ENCODE data around the gene C10orf71. TPM values are rescaled to one million over a fixed set of nuclear protein-coding genes. Genes with fewer than 3 reads are reported as not detected.

C10orf71 gene
- total and polyA plus RNA-seq, 2 donors (not counting 1 experiment from before 2014, with no cell fraction given), result not detected

DNA sequence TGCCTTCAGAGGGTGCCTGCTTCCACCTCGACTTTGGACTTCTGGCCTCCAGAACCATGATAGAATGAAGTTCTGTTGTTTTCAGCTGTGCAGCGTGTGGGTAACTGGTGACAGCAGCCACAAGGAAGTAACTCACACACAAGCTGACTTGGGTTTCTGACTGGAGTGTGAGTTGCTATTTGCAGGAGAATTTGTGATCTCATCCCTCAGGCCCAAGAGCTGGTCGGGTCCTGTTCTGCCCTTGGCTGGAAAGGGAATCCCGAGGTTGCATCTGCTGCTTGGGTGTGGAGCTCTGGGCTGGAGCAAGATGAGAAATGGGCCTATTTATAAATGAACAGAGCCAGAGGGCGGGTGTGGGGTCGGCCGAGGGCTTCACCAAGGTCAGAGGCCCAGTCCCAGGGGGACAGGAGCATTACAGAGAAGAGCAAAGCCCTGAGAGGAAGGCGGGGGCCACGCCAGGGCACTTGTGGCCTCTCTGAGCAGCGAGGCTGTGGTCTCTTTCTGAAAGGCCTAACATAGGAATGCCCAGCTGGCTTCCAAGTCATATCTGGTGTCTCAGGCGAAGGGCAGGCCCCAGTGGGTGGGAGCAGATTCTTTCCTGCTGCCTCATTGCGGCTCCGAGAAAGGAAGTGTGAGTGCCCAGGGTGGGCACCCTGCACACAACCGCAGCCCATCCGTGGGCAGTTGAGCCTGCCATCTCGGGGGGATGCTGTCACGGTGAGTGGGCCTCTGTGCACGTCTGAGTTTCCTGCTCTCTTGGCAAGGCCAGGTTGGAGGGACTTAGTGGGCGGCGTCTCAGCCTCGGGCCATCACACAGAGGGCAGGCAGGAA is 26.5 kb upstream of the C10orf71 start:
- H3K4me3 Mint-ChIP-seq, result peak overlapping the region; percentile 35
- Histone ChIP-seq H3K4me3 (ENCODE audit: control extremely low read depth in 1 of 5, extremely low read depth in 1 of 5, insufficient read depth in 1 of 5, low read depth in 2 of 5, low read length in 4 of 5) (no peak overlapping the region), H4K20me1 (ENCODE audit: control insufficient read depth, insufficient read depth, low read length, poor library complexity, severe bottlenecking) (no peaks in the 10 kb centered on the region), H3K27me3 (replicated peaks in 1 of 4; ENCODE audit: control extremely low read depth in 1 of 4, control insufficient read depth in 3 of 4, insufficient read depth in 4 of 4, low read length in 3 of 4) (peaks cover 0 to 3% (median 0%) of the 10 kb centered on the region in 4 experiments), H3K79me2 (ENCODE audit: control insufficient read depth, insufficient read depth, low read length) (no peaks in the 10 kb centered on the region), H3K27ac (ENCODE audit: low read length in 2 of 2) (peak overlapping the region in 1 of 2 donors; percentile 36), H3K36me3 (replicated peaks in 1 of 2; ENCODE audit: control extremely low read depth in 1 of 2, control insufficient read depth in 1 of 2, extremely low read depth in 1 of 2, insufficient read depth in 2 of 2, low read length in 1 of 2) (no peaks in the 10 kb centered on the region), H2AFZ (ENCODE audit: insufficient read depth, low read depth, low read length, poor library complexity, severe bottlenecking) (peak overlapping the region; percentile 57), H3K4me1 (ENCODE audit: control insufficient read depth in 2 of 2, insufficient read depth in 2 of 2, low read length in 2 of 2) (peaks cover 16% of the 10 kb centered on the region in 2 donors), H3K9me3 (ENCODE audit: control extremely low read depth in 1 of 3, control insufficient read depth in 2 of 3, insufficient read depth in 1 of 3, low read length in 2 of 3) (peaks cover 0 to 2% (median 0%) of the 10 kb centered on the region in 3 donors), H3K9ac (ENCODE audit: low read length) (no peak overlapping the region), H3K4me2 (replicated peaks; ENCODE audit: low read depth, low read length, poor library complexity, severe bottlenecking) (peak overlapping the region; percentile 61)
- no peaks in the 10 kb centered on the region for H3K27me3 Mint-ChIP-seq
- ATAC-seq (ENCODE audit: low read depth), result peak; percentile 21
- ChIA-PET CTCF (no interaction called here), POLR2A (no interaction called here)
- H3K9me3 Mint-ChIP-seq (ENCODE audit: insufficient read depth), result no peaks in the 10 kb centered on the region
- intact Hi-C loops (cut with micrococcal nuclease), result no loop called here
- no peak for TF ChIP-seq EZH2 (IDR thresholded peaks at IDR 0.05; ENCODE audit: borderline replicate concordance, insufficient read depth, low read depth, low read length, poor library complexity, severe bottlenecking)
- TF ChIP-seq, protein P1, sequence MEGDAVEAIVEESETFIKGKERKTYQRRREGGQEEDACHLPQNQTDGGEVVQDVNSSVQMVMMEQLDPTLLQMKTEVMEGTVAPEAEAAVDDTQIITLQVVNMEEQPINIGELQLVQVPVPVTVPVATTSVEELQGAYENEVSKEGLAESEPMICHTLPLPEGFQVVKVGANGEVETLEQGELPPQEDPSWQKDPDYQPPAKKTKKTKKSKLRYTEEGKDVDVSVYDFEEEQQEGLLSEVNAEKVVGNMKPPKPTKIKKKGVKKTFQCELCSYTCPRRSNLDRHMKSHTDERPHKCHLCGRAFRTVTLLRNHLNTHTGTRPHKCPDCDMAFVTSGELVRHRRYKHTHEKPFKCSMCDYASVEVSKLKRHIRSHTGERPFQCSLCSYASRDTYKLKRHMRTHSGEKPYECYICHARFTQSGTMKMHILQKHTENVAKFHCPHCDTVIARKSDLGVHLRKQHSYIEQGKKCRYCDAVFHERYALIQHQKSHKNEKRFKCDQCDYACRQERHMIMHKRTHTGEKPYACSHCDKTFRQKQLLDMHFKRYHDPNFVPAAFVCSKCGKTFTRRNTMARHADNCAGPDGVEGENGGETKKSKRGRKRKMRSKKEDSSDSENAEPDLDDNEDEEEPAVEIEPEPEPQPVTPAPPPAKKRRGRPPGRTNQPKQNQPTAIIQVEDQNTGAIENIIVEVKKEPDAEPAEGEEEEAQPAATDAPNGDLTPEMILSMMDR (IDR thresholded peaks at IDR 0.05), result no peak
- H3K27ac Mint-ChIP-seq, result peak overlapping the region; percentile 53
- 13% methylated on average over 20 of the region's 21 CpGs for WGBS (ENCODE audit: insufficient coverage)
- H3K4me1 Mint-ChIP-seq, result peaks cover 20% of the 10 kb centered on the region
- DNase-seq, result peak; percentile 17

DNA sequence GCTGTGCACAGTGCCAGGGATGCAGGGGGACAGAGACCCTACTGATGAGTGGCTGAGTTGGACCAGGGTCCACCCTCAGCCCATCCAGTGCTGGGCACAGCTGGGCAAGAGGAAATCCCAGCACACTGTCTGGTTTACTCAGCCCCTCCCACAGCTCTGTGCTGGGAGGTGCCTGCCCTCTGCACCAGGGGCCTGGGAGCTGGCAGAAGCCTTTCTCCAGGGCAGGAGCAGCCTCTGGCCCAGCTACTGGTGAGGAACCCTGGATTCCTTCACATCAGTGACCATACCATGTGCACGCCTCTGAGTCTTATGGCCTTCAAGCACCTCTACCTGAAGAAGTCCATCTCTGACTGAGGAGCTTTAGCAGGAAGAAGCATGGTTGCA is 25.9 kb upstream of the C10orf71 start:
- peaks cover 20% of the 10 kb centered on the region for H3K4me1 Mint-ChIP-seq
- DNase-seq (no peak), ATAC-seq (ENCODE audit: low read depth) (peak; percentile 21)
- H3K27ac Mint-ChIP-seq, result no peak overlapping the region
- peaks cover 0 to 2% (median 0%) of the 10 kb centered on the region in 3 donors for H3K9me3 ChIP-seq (ENCODE audit: control extremely low read depth in 1 of 3, control insufficient read depth in 2 of 3, insufficient read depth in 1 of 3, low read length in 2 of 3)
- intact Hi-C loops (cut with micrococcal nuclease), result no loop called here
- peaks cover 16% of the 10 kb centered on the region in 2 donors for H3K4me1 ChIP-seq (ENCODE audit: control insufficient read depth in 2 of 2, insufficient read depth in 2 of 2, low read length in 2 of 2)
- POLR2A ChIA-PET, result no interaction called here
- TF ChIP-seq, protein P1 (IDR thresholded peaks at IDR 0.05), result no peak
- no peak for TF ChIP-seq EZH2 (IDR thresholded peaks at IDR 0.05; ENCODE audit: borderline replicate concordance, insufficient read depth, low read depth, low read length, poor library complexity, severe bottlenecking)
- H3K27ac ChIP-seq (ENCODE audit: low read length in 2 of 2), result peak overlapping the region in 1 of 2 donors; percentile 36
- 76% methylated on average over 1 of the region's 1 CpG for WGBS (ENCODE audit: insufficient coverage)
- no peaks in the 10 kb centered on the region for H3K36me3 ChIP-seq (replicated peaks in 1 of 2; ENCODE audit: control extremely low read depth in 1 of 2, control insufficient read depth in 1 of 2, extremely low read depth in 1 of 2, insufficient read depth in 2 of 2, low read length in 1 of 2)
- H4K20me1 ChIP-seq (ENCODE audit: control insufficient read depth, insufficient read depth, low read length, poor library complexity, severe bottlenecking), result no peaks in the 10 kb centered on the region
- H3K4me3 ChIP-seq (ENCODE audit: control extremely low read depth in 1 of 5, extremely low read depth in 1 of 5, insufficient read depth in 1 of 5, low read depth in 2 of 5, low read length in 4 of 5), result no peak overlapping the region
- H3K4me3 Mint-ChIP-seq, result peak overlapping the region; percentile 35
- H3K27me3 Mint-ChIP-seq, result no peaks in the 10 kb centered on the region
- no peak overlapping the region for H3K9ac ChIP-seq (ENCODE audit: low read length)
- no peaks in the 10 kb centered on the region for H3K9me3 Mint-ChIP-seq (ENCODE audit: insufficient read depth)
- CTCF ChIA-PET, result no interaction called here
- H2AFZ ChIP-seq (ENCODE audit: insufficient read depth, low read depth, low read length, poor library complexity, severe bottlenecking), result peak overlapping the region; percentile 57
- no peaks in the 10 kb centered on the region for H3K79me2 ChIP-seq (ENCODE audit: control insufficient read depth, insufficient read depth, low read length)
- H3K4me2 ChIP-seq (replicated peaks; ENCODE audit: low read depth, low read length, poor library complexity, severe bottlenecking), result peak overlapping the region; percentile 61
- H3K27me3 ChIP-seq (replicated peaks in 1 of 4; ENCODE audit: control extremely low read depth in 1 of 4, control insufficient read depth in 3 of 4, insufficient read depth in 4 of 4, low read length in 3 of 4), result peaks cover 0 to 3% (median 0%) of the 10 kb centered on the region in 4 experiments
